HEK293 (cell line): ENCODE data around the gene MAP7D1.

Experiments used
- CTCF ChIA-PET: fragments of 350-600 bp; formaldehyde crosslinking; extraction: SDS; loops from one replicate; lab custom pipeline; 2021; ENCODE audit warnings: antibody characterized with exemption; lab: Yijun Ruan, JAX
- POLR2A ChIA-PET: fragments of 300-600 bp; formaldehyde crosslinking; extraction: SDS; loops from one replicate; lab custom pipeline; 2020; ENCODE audit warnings: antibody characterized with exemption, inconsistent platforms; lab: Yijun Ruan, JAX
- H3K27ac ChIP-seq: fragments of 200-500 bp; sonication (Bioruptor generic); 2 replicates; pipeline ENCODE4 v1.5.1; 2014; ENCODE audit warnings: low read depth, low read length, control low read depth, inconsistent platforms; ENCODE audit errors: extremely low read depth
- H3K36me3 ChIP-seq, 2 experiments: fragments of 200-500 bp in 1 of 2; sonication (Bioruptor generic) in 1 of 2; 1 replicate in 1 of 2; 2 replicates in 1 of 2; pipeline ENCODE4 v1.5.1; 2014 to 2017; ENCODE audit warnings: inconsistent platforms in 2 of 2, low read length in 2 of 2; ENCODE audit not compliant: control insufficient read depth in 2 of 2, insufficient read depth in 1 of 2
- H3K4me1 ChIP-seq: fragments of 200-500 bp; sonication (Bioruptor generic); 2 replicates; pipeline ENCODE4 v1.5.1; 2014; ENCODE audit warnings: mild to moderate bottlenecking, low read length, inconsistent platforms; ENCODE audit not compliant: control insufficient read depth, insufficient read depth
- H3K4me3 ChIP-seq: 2 replicates; pipeline ENCODE4 v1.5.1; 2011; ENCODE audit warnings: low read depth, mild to moderate bottlenecking, control low read depth, low read length, moderate library complexity
- H3K9me3 ChIP-seq: fragments of 200-500 bp; sonication (Bioruptor generic); 2 replicates; pipeline ENCODE4 v1.5.1; 2014; ENCODE audit warnings: low read depth, low read length, inconsistent platforms; ENCODE audit not compliant: control insufficient read depth, insufficient read depth
- GLIS2 ChIP-seq: fragments of 450-650 bp; formaldehyde crosslinking; IDR thresholded peaks from 2 replicates; pipeline ENCODE4 v1.5.1; 2016; ENCODE audit warnings: missing biosample characterization, missing genetic modification characterization
- KLF8 ChIP-seq: fragments of 450-650 bp; formaldehyde crosslinking; IDR thresholded peaks from 2 replicates; pipeline ENCODE4 v1.5.1; 2016; ENCODE audit warnings: missing biosample characterization, missing genetic modification characterization
- PRDM6 ChIP-seq: fragments of 450-650 bp; formaldehyde crosslinking; IDR thresholded peaks from 2 replicates; pipeline ENCODE4 v1.5.1; 2017; ENCODE audit warnings: missing biosample characterization, missing genetic modification characterization
- SCRT1 ChIP-seq: fragments of 450-650 bp; formaldehyde crosslinking; IDR thresholded peaks from 2 replicates; pipeline ENCODE4 v1.5.1; 2016; ENCODE audit warnings: missing biosample characterization, missing genetic modification characterization, borderline replicate concordance
- SCRT2 ChIP-seq: fragments of 450-650 bp; formaldehyde crosslinking; IDR thresholded peaks from 2 replicates; pipeline ENCODE4 v1.5.1; 2016; ENCODE audit warnings: missing biosample characterization, missing genetic modification characterization
- ZFP3 ChIP-seq: fragments of 450-650 bp; formaldehyde crosslinking; IDR thresholded peaks from 2 replicates; pipeline ENCODE4 v1.5.1; 2016; ENCODE audit warnings: low read depth, missing biosample characterization, missing genetic modification characterization
- ZFP69B ChIP-seq: fragments of 450-650 bp; formaldehyde crosslinking; IDR thresholded peaks from 2 replicates; pipeline ENCODE4 v1.5.1; 2016; ENCODE audit warnings: missing biosample characterization, missing genetic modification characterization
- ZNF223 ChIP-seq: fragments of 450-650 bp; formaldehyde crosslinking; IDR thresholded peaks from 2 replicates; pipeline ENCODE4 v1.5.1; 2016; ENCODE audit warnings: missing biosample characterization, missing genetic modification characterization
- ZNF311 ChIP-seq: fragments of 450-650 bp; formaldehyde crosslinking; IDR thresholded peaks from 2 replicates; pipeline ENCODE4 v1.5.1; 2017; ENCODE audit warnings: missing biosample characterization, missing genetic modification characterization, borderline replicate concordance
- ZNF513 ChIP-seq: fragments of 450-650 bp; IDR thresholded peaks from 2 replicates; pipeline ENCODE4 v1.5.1; 2018; ENCODE audit warnings: missing biosample characterization, missing genetic modification characterization
- ZNF530 ChIP-seq: fragments of 450-650 bp; formaldehyde crosslinking; IDR thresholded peaks from 2 replicates; pipeline ENCODE4 v1.5.1; 2016; ENCODE audit warnings: low read depth, missing biosample characterization, missing genetic modification characterization
- ZNF555 ChIP-seq: fragments of 450-650 bp; formaldehyde crosslinking; conservative IDR thresholded peaks from 2 replicates; pipeline ENCODE4 v1.5.1; 2017; ENCODE audit warnings: missing biosample characterization, mild to moderate bottlenecking, missing genetic modification characterization, inconsistent platforms
- ZNF560 ChIP-seq: fragments of 450-650 bp; formaldehyde crosslinking; IDR thresholded peaks from 2 replicates; pipeline ENCODE4 v1.5.1; 2017; ENCODE audit warnings: missing biosample characterization, missing genetic modification characterization, borderline replicate concordance
- ZNF654 ChIP-seq: fragments of 450-650 bp; formaldehyde crosslinking; IDR thresholded peaks from 2 replicates; pipeline ENCODE4 v1.5.1; 2016; ENCODE audit warnings: low read depth, missing biosample characterization, missing genetic modification characterization
- TF ChIP-seq, protein P1 (sequence below): fragments of 450-650 bp; formaldehyde crosslinking; conservative IDR thresholded peaks from 2 replicates; pipeline ENCODE4 v1.5.1; 2016; ENCODE audit warnings: low read depth, missing biosample characterization, missing genetic modification characterization
- TF ChIP-seq, protein P2 (sequence below): sonication (generic); formaldehyde crosslinking; IDR thresholded peaks from 2 replicates; pipeline ENCODE4 v1.8.1; 2022; ENCODE audit warnings: mild to moderate bottlenecking, moderate library complexity, missing genetic modification reagents
- TF ChIP-seq, protein P3 (sequence below): fragments of 450-650 bp; formaldehyde crosslinking; IDR thresholded peaks from 2 replicates; pipeline ENCODE4 v1.5.1; 2016; ENCODE audit warnings: missing biosample characterization, missing genetic modification characterization

The MAP7D1 gene

DNA sequence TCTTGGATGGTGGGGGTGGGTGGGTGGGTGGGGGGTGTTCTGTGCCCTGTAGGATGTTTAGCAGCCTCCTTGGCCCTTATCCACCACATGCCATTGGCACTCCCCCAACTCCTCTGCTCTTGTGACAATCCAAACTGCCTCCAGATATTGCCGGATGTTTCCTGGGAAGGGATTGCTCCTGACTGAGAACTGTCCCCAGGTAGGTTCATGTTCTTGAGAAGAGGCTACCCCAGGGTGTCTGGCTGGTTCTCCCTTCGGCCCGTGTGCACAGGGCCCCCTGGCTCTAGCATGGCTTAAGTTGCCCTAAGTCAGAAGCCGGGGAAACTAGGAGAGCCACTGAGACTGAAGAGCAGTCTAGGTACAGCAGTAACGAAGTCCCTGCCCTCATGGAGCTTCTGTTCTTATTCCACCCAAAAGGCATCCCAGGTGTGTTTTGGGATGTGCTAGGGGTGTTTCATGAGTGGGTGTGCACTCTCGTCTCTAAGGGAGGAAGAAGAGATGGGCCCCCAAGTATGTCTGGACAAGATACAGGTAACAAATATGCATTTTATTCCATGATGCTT, 48.5 kb downstream of the MAP7D1 start:
- TF ChIP-seq PRDM6 (tag by site-specific recombination) = no peak
- no peak for TF ChIP-seq ZNF223
- TF ChIP-seq ZNF555 (tag by site-specific recombination) = no peak
- no peak for TF ChIP-seq ZNF654 (tag by site-specific recombination)
- TF ChIP-seq, protein P1, sequence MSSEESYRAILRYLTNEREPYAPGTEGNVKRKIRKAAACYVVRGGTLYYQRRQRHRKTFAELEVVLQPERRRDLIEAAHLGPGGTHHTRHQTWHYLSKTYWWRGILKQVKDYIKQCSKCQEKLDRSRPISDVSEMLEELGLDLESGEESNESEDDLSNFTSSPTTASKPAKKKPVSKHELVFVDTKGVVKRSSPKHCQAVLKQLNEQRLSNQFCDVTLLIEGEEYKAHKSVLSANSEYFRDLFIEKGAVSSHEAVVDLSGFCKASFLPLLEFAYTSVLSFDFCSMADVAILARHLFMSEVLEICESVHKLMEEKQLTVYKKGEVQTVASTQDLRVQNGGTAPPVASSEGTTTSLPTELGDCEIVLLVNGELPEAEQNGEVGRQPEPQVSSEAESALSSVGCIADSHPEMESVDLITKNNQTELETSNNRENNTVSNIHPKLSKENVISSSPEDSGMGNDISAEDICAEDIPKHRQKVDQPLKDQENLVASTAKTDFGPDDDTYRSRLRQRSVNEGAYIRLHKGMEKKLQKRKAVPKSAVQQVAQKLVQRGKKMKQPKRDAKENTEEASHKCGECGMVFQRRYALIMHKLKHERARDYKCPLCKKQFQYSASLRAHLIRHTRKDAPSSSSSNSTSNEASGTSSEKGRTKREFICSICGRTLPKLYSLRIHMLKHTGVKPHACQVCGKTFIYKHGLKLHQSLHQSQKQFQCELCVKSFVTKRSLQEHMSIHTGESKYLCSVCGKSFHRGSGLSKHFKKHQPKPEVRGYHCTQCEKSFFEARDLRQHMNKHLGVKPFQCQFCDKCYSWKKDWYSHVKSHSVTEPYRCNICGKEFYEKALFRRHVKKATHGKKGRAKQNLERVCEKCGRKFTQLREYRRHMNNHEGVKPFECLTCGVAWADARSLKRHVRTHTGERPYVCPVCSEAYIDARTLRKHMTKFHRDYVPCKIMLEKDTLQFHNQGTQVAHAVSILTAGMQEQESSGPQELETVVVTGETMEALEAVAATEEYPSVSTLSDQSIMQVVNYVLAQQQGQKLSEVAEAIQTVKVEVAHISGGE (tag by site-specific recombination) = no peak
- no peak for TF ChIP-seq KLF8 (tag by site-specific recombination)
- no peak for TF ChIP-seq SCRT1
- TF ChIP-seq, protein P2, sequence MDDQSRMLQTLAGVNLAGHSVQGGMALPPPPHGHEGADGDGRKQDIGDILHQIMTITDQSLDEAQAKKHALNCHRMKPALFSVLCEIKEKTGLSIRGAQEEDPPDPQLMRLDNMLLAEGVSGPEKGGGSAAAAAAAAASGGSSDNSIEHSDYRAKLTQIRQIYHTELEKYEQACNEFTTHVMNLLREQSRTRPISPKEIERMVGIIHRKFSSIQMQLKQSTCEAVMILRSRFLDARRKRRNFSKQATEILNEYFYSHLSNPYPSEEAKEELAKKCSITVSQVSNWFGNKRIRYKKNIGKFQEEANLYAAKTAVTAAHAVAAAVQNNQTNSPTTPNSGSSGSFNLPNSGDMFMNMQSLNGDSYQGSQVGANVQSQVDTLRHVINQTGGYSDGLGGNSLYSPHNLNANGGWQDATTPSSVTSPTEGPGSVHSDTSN (CRISPR knock-in tag) = no peak
- no peak for TF ChIP-seq ZFP3 (tag by site-specific recombination)
- no peaks in the 10 kb centered on the region for H3K36me3 ChIP-seq
- H3K27ac ChIP-seq = no peak overlapping the region
- H3K9me3 ChIP-seq = no peaks in the 10 kb centered on the region
- POLR2A ChIA-PET = interaction anchor here (0.9 kb wide), 1 partner anchor 44 kb away, joined by 4 read pairs; no protein-coding TSS in a partner anchor
- CTCF ChIA-PET = no interaction called here
- H3K4me1 ChIP-seq = no peaks in the 10 kb centered on the region
- H3K4me3 ChIP-seq = no peak overlapping the region

DNA sequence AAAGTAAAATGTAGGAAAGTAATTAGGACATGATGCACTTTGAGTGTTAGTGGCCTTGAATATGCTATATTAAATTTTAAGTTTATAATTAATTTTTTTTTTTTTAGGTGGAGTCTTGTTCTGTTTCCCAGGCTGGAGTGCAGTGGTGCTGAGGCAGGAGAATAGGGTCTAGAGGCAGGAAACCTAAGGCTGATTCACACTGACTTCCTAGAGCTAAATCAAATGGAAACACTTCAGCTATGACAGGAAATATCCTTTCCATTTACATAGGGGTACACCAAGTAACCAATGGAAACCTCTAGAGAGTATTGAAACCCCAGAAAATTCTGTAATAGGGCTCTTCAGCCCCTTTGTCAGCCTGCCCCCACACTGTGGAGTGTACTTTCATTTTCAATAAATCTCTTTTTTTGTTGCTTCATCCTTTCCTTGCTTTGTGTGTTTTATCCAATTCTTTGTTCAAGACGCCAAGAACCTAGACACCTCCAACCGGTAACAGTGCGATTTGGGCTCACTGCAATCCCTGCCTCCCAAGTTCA, 50.4 kb downstream of the MAP7D1 start:
- CTCF ChIA-PET = interaction anchor here (0.6 to 1.7 kb wide), 4 partner anchors 10 to 1382 kb away, joined by 4 to 7 read pairs (median 5); no protein-coding TSS in a partner anchor
- no peaks in the 10 kb centered on the region for H3K36me3 ChIP-seq
- no peak for TF ChIP-seq GLIS2 (tag by site-specific recombination)
- TF ChIP-seq ZNF560 = no peak
- no peak for TF ChIP-seq ZNF513
- TF ChIP-seq, all 188 proteins: peak for 0
- Histone ChIP-seq H3K4me1 (no peaks in the 10 kb centered on the region), H3K4me3 (no peak overlapping the region), H3K9me3 (no peaks in the 10 kb centered on the region), H3K27ac (no peak overlapping the region)
- POLR2A ChIA-PET = no interaction called here

- Histone ChIP-seq H3K36me3 (no peaks in the 10 kb centered on the region), H3K27ac (no peak overlapping the region), H3K4me1 (no peaks in the 10 kb centered on the region), H3K4me3 (no peak overlapping the region), H3K9me3 (no peaks in the 10 kb centered on the region)
- ChIA-PET POLR2A (no interaction called here), CTCF (interaction anchor here (1.7 kb wide), 1 partner anchor 78 kb away, joined by 7 read pairs; no protein-coding TSS in a partner anchor)
- TF ChIP-seq ZNF223 (no peak), SCRT2 (tag by site-specific recombination) (peak; percentile 46; the same call in 1 of the 2 replicates), ZNF530 (no peak), ZNF311 (tag by site-specific recombination) (no peak), ZFP69B (tag by site-specific recombination) (0 out of 2 replicates have a peak, but pooled peaks have one; percentile 37)
- TF ChIP-seq, protein P3, sequence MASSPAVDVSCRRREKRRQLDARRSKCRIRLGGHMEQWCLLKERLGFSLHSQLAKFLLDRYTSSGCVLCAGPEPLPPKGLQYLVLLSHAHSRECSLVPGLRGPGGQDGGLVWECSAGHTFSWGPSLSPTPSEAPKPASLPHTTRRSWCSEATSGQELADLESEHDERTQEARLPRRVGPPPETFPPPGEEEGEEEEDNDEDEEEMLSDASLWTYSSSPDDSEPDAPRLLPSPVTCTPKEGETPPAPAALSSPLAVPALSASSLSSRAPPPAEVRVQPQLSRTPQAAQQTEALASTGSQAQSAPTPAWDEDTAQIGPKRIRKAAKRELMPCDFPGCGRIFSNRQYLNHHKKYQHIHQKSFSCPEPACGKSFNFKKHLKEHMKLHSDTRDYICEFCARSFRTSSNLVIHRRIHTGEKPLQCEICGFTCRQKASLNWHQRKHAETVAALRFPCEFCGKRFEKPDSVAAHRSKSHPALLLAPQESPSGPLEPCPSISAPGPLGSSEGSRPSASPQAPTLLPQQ = peak; percentile 71
Observed at GRCh38 chr1:36207339-36207738, 51.4 kb downstream of the MAP7D1 start.
